OCI-LY1 (cell line): Measurements from ENCODE around the gene SLC24A4.

Experiments
- H2AFZ ChIP-seq: fragments of 200-600 bp; sonication (generic), shearing (Covaris generic); 2 replicates; pipeline ENCODE4 v1.6.0; 2014; ENCODE audit warnings: antibody characterized with exemption, mild to moderate bottlenecking, low read length
- H3F3A ChIP-seq: fragments of 200-600 bp; sonication (generic), shearing (Covaris generic); 2 replicates; pipeline ENCODE4 v1.6.0; 2014; ENCODE audit warnings: mild to moderate bottlenecking, antibody characterized with exemption, low read length, moderate library complexity; ENCODE audit not compliant: insufficient read depth
- H3K27ac ChIP-seq: fragments of 200-600 bp; sonication (generic); 2 replicates; pipeline ENCODE4 v1.5.1; 2014; ENCODE audit warnings: low read length, mixed run types, mild to moderate bottlenecking, low read depth; ENCODE audit not compliant: poor library complexity, severe bottlenecking
- H3K27me3 ChIP-seq: fragments of 200-600 bp; sonication (generic); 2 replicates; pipeline ENCODE4 v1.6.0; 2014; ENCODE audit warnings: antibody characterized with exemption, mild to moderate bottlenecking, low read length, moderate library complexity; ENCODE audit not compliant: insufficient read depth
- H3K36me3 ChIP-seq: fragments of 200-600 bp; sonication (generic); 2 replicates; pipeline ENCODE4 v1.6.1; 2014; ENCODE audit warnings: mild to moderate bottlenecking, antibody characterized with exemption, low read length, moderate library complexity, mixed read lengths; ENCODE audit not compliant: insufficient read depth
- H3K4me1 ChIP-seq: fragments of 200-600 bp; sonication (generic); 2 replicates; pipeline ENCODE4 v1.5.1; 2014; ENCODE audit warnings: mild to moderate bottlenecking, low read length, moderate library complexity; ENCODE audit not compliant: insufficient read depth, severe bottlenecking
- H3K4me2 ChIP-seq: fragments of 200-600 bp; sonication (generic), shearing (Covaris generic); 2 replicates; pipeline ENCODE4 v1.6.1; 2014; ENCODE audit warnings: low read length
- H3K4me3 ChIP-seq: fragments of 200-600 bp; sonication (generic); 2 replicates; pipeline ENCODE4 v1.5.1; 2014; ENCODE audit warnings: low read length, low read depth, mild to moderate bottlenecking, mixed read lengths; ENCODE audit not compliant: poor library complexity, severe bottlenecking
- H3K79me2 ChIP-seq: fragments of 200-600 bp; shearing (Covaris generic); 2 replicates; pipeline ENCODE4 v1.6.1; 2016; ENCODE audit warnings: mixed run types, low read length, mixed read lengths; ENCODE audit not compliant: insufficient read depth
- H3K9ac ChIP-seq: fragments of 200-600 bp; sonication (generic), shearing (Covaris generic); 2 replicates; pipeline ENCODE4 v1.6.1; 2014; ENCODE audit warnings: mild to moderate bottlenecking, low read length, mixed read lengths
- H3K9me2 ChIP-seq: fragments of 200-600 bp; sonication (generic), shearing (Covaris generic); 2 replicates; pipeline ENCODE4 v1.6.1; 2014; ENCODE audit warnings: low read depth, mild to moderate bottlenecking, low read length, mixed read lengths
- H3K9me3 ChIP-seq: fragments of 200-600 bp; shearing (Covaris generic); 2 replicates; pipeline ENCODE4 v1.6.1; 2014; ENCODE audit warnings: low read length, mixed read lengths
- H4K20me1 ChIP-seq: fragments of 200-600 bp; sonication (generic), shearing (Covaris generic); 2 replicates; pipeline ENCODE4 v1.6.0; 2016; ENCODE audit warnings: mild to moderate bottlenecking, low read length; ENCODE audit not compliant: insufficient read depth
- EZH2 ChIP-seq: fragments of 200-600 bp; sonication (generic), shearing (Covaris generic); IDR thresholded peaks from 2 replicates; pipeline ENCODE4 v1.8.0; 2017; ENCODE audit warnings: borderline replicate concordance, mixed run types, mild to moderate bottlenecking, antibody characterized with exemption, low read length, moderate library complexity, mixed read lengths
- TF ChIP-seq, protein P1 (sequence below): fragments of 200-600 bp; sonication (generic), shearing (Covaris generic); IDR thresholded peaks from 2 replicates; pipeline ENCODE4 v1.5.1; 2017; ENCODE audit warnings: mild to moderate bottlenecking, antibody characterized with exemption, low read length, moderate library complexity, mixed read lengths

Gene SLC24A4

DNA sequence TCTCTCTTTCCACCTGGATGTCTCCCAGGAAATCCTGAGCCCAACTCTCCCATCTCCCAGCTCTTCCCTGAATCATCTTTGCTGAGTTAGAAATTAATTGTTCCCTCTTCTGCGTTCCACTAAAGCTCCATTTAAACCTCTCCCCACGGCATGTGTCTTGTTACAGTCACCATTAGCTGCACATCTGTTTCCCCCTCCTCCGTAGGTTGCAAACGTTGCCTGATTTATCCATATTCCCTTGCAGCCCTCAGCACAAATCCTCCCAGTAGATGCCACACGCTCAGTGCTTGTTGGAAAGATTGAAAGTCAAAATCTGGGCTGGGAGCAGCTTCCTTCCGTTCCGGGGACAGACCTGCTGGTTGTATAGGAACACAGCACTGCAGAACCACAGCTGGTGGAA lies 90.4 kb downstream of the SLC24A4 start:
- H3K27me3 ChIP-seq, result no peaks in the 10 kb centered on the region
- no peaks in the 10 kb centered on the region for H4K20me1 ChIP-seq
- no peaks in the 10 kb centered on the region for H3K79me2 ChIP-seq
- TF ChIP-seq, protein P1, sequence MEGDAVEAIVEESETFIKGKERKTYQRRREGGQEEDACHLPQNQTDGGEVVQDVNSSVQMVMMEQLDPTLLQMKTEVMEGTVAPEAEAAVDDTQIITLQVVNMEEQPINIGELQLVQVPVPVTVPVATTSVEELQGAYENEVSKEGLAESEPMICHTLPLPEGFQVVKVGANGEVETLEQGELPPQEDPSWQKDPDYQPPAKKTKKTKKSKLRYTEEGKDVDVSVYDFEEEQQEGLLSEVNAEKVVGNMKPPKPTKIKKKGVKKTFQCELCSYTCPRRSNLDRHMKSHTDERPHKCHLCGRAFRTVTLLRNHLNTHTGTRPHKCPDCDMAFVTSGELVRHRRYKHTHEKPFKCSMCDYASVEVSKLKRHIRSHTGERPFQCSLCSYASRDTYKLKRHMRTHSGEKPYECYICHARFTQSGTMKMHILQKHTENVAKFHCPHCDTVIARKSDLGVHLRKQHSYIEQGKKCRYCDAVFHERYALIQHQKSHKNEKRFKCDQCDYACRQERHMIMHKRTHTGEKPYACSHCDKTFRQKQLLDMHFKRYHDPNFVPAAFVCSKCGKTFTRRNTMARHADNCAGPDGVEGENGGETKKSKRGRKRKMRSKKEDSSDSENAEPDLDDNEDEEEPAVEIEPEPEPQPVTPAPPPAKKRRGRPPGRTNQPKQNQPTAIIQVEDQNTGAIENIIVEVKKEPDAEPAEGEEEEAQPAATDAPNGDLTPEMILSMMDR, result no peak
- no peak for TF ChIP-seq EZH2
- no peak overlapping the region for H3K9ac ChIP-seq
- no peak overlapping the region for H2AFZ ChIP-seq
- no peaks in the 10 kb centered on the region for H3K9me3 ChIP-seq
- no peak overlapping the region for H3K4me2 ChIP-seq
- H3K27ac ChIP-seq, result no peak overlapping the region
- no peaks in the 10 kb centered on the region for H3K9me2 ChIP-seq
- no peaks in the 10 kb centered on the region for H3F3A ChIP-seq
- no peaks in the 10 kb centered on the region for H3K4me1 ChIP-seq
- H3K4me3 ChIP-seq, result no peak overlapping the region
- no peaks in the 10 kb centered on the region for H3K36me3 ChIP-seq

DNA sequence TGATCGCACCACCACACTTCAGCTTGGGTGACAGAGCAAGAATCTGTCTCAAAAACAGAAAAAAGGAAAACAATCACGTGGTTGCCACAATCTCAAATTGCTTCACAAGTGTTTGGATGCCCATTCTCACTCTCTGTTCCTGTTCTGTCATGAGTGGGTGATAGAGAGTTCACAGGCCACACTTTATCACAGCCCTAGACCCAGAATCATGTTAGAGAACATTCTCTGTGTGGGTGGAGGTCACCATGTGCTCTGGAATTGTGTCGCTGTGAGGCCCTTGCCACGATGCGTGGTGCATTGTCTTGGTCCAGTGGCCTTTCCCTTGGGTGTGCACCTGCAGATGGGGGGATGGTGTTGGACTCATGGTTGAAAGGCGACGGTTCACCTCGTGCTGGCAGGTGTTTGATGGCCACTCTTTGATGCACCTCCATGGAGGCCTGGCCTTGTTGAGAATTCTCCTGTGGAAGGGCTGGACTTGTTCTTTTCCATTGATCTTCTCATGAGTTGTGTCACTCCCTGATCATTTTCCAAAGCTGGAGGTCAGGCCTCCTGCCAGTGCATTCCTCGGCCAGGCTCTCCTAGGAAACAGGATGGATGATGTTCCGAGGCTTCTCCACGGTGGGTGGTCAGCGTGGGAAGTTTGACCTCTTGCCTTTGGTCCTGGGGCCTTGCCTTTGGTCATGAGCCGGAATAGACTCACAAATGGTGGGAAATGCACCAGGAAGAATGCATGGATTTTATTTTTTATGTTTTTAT lies 91.9 kb downstream of the SLC24A4 start:
- Histone ChIP-seq H3K4me3 (no peak overlapping the region), H2AFZ (no peak overlapping the region), H3F3A (no peaks in the 10 kb centered on the region), H3K27me3 (no peaks in the 10 kb centered on the region), H3K27ac (no peak overlapping the region), H3K4me2 (no peak overlapping the region), H3K9ac (no peak overlapping the region), H3K9me2 (no peaks in the 10 kb centered on the region), H3K79me2 (no peaks in the 10 kb centered on the region), H3K4me1 (no peaks in the 10 kb centered on the region), H3K36me3 (no peaks in the 10 kb centered on the region), H4K20me1 (no peaks in the 10 kb centered on the region), H3K9me3 (no peaks in the 10 kb centered on the region)
- TF ChIP-seq, protein P1, result no peak
- TF ChIP-seq EZH2, result no peak

DNA sequence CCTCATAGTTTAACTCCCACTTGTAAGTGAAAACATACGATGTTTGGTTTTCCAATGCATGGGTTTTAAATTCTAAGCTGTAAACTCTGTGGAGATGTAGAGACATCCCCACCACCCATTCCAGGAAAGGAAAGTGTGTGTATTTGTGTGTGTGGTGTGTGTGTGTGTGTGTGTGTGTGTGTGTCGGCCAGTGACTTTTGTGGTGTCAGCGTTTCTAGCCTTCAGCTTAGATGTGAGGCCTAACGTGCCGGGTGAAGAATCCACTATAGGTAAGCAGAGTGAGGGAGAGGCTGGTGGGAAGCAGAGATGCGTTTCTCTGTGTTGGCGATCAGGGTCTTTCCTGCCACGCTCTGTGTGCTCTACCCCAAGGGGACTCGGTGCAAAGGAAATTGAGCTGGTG lies 93.0 kb downstream of the SLC24A4 start:
- TF ChIP-seq, protein P1, result no peak
- no peak for TF ChIP-seq EZH2

More for the DNA sequence above, 93.0 kb downstream of the SLC24A4 start:
- Histone ChIP-seq H3K27me3 (no peaks in the 10 kb centered on the region), H3K36me3 (no peaks in the 10 kb centered on the region), H3K4me3 (no peak overlapping the region), H3K4me2 (no peak overlapping the region), H3K79me2 (no peaks in the 10 kb centered on the region), H3F3A (no peaks in the 10 kb centered on the region), H2AFZ (no peak overlapping the region), H4K20me1 (no peaks in the 10 kb centered on the region), H3K9ac (no peak overlapping the region), H3K4me1 (no peaks in the 10 kb centered on the region), H3K9me3 (no peaks in the 10 kb centered on the region), H3K27ac (no peak overlapping the region), H3K9me2 (no peaks in the 10 kb centered on the region)
